GM12864 (cell line): ENCODE results near the gene MICB.
"Not testable (repeated sequence)": the region's sequence is repeated elsewhere in the genome, so short reads cannot be mapped to it uniquely, and the experiment has no call there.

Experiments used
- DNase-seq: peaks from one replicate; pipeline ENCODE4 v3.0.0-alpha.2; 2011; ENCODE audit warnings: low read depth
- H3K4me3 ChIP-seq: 2 replicates; pipeline ENCODE4 v1.5.1; 2011; ENCODE audit warnings: mild to moderate bottlenecking, low read depth, low read length, control low read depth
- CTCF ChIP-seq: IDR thresholded peaks from 2 replicates; pipeline ENCODE4 v1.5.1; 2011; ENCODE audit warnings: low read depth, mild to moderate bottlenecking, moderate library complexity, low read length, control low read depth, inconsistent platforms; ENCODE audit errors: missing control alignments

MICB gene

GRCh38 chr6:31497531-31498476, at the start of gene MICB:
TSS of gene MICB (plus strand) at chr6:31498145. CDS start at chr6:31498194, 49 bp downstream.
- DNase-seq: peak; percentile 56
- H3K4me3 ChIP-seq: peak within 1 kb of the TSS; percentile 70
- no peak for TF ChIP-seq CTCF

- TF ChIP-seq CTCF: no peak
- no peak for DNase-seq
Observed at GRCh38 chr6:31450751-31451150, 47.2 kb upstream of the MICB start.

GRCh38 chr6:31452859-31453258, 45.1 kb upstream of the MICB start:
- H3K4me3 ChIP-seq: no peak overlapping the region
- no peak for TF ChIP-seq CTCF
- no peak for DNase-seq

More at GRCh38 chr6:31450751-31451150, 47.2 kb upstream of the MICB start:
- no peak overlapping the region for H3K4me3 ChIP-seq

GRCh38 chr6:31453259-31453658, 44.7 kb upstream of the MICB start:
- no peak for DNase-seq
- no peak for TF ChIP-seq CTCF
- no peak overlapping the region for H3K4me3 ChIP-seq

GRCh38 chr6:31459864-31460263, 38.1 kb upstream of the MICB start:
- DNase-seq, H3K4me3 ChIP-seq: not testable (repeated sequence)

- H3K4me3 ChIP-seq: no peak overlapping the region
- DNase-seq: no peak
- no peak for TF ChIP-seq CTCF
Observed at GRCh38 chr6:31460361-31461025, 37.5 kb upstream of the MICB start.
